Stimulated activated CD4-positive, alpha-beta T cell treated with anti-CD3 and anti-CD28 coated beads, Interleukin-15, amount 100 ng/mL, for 24 hours (primary cell): ENCODE data around the gene KNOP1.
"Not testable (repeated sequence)": the region's sequence is repeated elsewhere in the genome, so short reads cannot be mapped to it uniquely, and the experiment has no call there.

ENCODE experiments used
- DNase-seq: peaks from one replicate; pipeline ENCODE4 v3.0.0-alpha.2; 2020

KNOP1 gene

DNA sequence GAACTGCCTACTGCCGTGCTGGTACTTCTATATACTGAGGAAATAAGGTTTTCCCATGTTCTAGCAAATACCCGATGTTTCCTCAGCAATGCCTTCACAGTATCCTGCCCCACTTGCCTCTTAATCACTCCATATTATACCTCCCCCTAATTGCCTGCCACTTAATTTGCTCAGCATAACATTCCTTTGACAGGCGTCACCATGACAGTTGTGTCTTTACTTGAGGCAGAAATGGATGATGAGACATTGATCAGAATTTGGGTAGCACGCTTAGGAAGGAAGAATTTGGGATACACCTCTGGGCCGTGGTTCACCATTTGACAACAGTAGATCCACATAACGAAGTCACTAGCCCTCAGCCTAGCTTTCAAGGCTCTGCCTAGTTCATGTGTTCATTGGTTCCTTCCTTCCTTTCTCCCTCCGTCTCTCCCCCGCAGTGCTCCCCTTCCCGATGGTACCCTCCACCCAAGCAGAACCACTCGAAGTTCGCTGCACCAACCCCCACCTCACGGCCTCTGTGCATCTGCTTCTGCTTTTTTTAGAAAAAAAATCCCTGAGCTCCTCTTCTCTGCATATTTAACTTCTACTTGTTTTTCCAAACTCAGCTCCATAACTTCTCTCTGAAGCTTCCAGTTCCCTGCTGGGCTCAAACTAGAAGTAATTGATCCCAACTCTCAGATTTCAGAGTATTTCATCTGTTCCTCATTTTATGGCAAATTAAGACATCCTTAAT, 19.4 kb upstream of the KNOP1 start:
- DNase-seq, result no peak

GRCh38 chr16:19735074-19735867, 17.2 kb upstream of the KNOP1 start:
- DNase-seq, result no peak

DNA sequence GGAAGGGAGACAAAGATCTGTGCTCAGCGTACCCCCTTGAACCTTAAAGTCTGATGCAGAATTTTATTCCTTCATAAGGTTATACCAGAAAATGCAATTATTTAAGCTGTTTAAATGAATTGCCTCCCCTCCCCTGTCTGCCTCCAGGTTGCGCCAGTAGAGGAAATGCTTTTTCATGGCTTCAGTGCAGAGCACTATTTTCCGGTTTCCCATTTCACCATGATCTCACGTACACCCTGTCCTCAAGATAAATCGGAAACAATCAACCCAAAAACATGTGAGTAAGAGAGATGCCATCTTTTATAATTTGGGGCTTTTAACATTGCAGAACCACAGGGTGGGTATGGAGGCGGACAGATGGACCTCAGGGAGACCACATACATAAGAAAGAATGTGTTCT, 15.5 kb upstream of the KNOP1 start:
- no peak for DNase-seq

- DNase-seq, result no peak
Measured at GRCh38 chr16:19728636-19728965, 10.6 kb upstream of the KNOP1 start.

DNA sequence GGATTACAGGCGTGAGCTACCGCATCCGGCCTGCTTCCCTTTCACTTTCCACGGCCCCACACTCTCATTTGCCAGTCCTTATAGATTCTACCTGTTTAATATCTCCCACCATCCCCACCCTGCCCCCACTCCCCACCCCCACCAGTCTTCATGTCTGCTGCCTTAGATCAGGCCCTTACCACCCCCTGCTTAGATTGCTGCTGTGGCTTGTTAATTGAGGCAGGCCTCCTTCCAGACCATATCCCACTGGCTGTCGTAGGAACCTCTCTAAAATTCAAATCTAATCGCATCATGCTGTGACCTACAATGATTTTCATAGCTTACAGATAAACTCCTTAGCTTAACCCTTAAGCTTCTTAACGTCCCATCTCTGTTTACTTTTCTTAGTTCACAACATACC, 5.0 kb upstream of the KNOP1 start:
- no peak for DNase-seq

DNA sequence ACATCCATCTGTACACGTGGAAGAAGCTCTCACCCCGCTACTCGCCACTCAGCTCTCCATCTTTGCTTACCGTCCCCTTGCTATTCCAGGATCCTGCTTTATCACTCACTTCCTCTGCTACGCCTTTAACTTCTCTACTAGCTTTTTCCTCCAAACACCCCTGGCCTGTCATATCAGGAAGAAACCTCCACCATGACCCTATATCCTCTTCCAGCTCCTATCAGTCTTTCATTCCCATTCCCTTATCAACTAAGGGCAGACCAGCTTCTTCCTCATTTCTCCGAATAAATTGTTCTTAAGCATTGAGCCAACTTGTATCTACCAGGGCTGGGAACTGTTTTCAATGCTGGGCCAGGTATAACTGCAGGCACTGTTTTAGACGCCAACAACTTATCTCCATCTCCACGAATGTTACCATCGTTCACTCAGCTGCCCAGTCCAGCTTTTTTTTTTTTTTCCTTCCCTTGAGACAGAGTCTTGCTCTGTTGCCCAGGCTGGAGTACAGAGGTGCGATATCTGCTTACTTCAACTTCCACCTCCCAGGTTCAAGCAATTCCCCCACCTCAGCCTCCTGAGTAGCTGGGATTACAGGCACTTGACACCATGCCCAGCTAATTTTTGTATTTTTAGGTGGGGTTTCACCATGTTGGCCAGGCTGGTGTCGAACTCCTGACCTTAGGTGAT, 4.4 kb upstream of the KNOP1 start:
- no peak for DNase-seq

DNA sequence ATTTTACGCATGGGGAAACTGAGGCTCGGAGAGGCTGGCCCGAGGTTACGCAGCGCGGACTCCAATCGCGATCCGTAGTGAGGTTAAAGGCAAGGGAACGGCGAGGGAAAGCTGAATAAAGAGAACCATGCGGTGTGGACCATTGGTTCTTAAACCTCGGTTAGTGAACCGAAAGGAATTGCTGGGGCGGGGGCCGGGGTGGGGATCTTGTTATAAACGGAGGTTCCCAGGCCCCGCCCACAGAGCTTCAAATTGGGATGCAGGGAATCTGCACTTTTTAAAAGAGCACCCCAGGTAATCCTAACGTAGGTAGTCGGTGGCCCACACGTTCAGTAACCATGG, 568 bp upstream of the KNOP1 start:
- no peak for DNase-seq

- no peak for DNase-seq
Measured at GRCh38 chr16:19717314-19717713, 713 bp downstream of the KNOP1 start.

DNA sequence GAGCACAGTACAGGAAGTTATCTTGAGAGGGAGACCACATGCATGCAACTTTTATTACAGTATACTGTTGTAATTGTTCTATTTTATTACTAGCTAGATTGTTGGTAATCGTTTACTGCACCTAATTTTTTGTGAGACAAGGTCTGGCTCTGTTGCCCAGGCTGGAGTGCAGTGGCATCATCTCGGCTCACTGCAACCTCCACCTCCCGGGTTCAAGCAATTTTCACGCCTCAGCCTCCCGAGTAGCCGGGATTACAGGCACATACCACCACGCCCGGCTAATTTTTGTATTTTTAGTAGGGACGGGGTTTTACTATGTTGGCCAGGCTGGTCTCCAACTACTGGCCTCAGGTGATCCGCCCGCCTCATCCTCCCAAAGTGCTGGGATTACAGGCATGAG, 1.3 kb downstream of the KNOP1 start:
- not testable (repeated sequence) for DNase-seq

- no peak for DNase-seq
Measured at GRCh38 chr16:19716183-19716582, 1.8 kb downstream of the KNOP1 start.

GRCh38 chr16:19715566-19715965, 2.5 kb downstream of the KNOP1 start:
- DNase-seq, result no peak

GRCh38 chr16:19713697-19714096, 4.3 kb downstream of the KNOP1 start:
- no peak for DNase-seq

GRCh38 chr16:19712418-19713058, 5.5 kb downstream of the KNOP1 start:
- no peak for DNase-seq

DNA sequence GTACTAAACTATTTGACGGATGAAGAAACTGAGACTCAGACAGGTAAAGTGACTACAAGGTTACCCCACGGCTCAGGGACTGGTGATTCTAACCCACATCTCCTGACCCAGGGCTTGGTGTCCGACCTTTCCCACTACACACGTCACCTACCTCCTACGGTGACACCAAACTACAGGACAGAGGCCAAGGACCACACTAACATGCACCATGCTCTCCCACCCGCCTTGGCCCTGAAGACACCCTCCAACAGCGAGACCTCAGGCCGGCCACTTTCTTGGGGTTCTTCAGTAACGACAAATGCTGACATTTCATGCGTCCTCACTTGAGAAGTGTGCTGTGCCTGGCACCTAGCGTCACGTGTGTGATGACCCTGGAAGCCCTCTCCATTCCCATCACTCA, 6.4 kb downstream of the KNOP1 start:
- no peak for DNase-seq

DNA sequence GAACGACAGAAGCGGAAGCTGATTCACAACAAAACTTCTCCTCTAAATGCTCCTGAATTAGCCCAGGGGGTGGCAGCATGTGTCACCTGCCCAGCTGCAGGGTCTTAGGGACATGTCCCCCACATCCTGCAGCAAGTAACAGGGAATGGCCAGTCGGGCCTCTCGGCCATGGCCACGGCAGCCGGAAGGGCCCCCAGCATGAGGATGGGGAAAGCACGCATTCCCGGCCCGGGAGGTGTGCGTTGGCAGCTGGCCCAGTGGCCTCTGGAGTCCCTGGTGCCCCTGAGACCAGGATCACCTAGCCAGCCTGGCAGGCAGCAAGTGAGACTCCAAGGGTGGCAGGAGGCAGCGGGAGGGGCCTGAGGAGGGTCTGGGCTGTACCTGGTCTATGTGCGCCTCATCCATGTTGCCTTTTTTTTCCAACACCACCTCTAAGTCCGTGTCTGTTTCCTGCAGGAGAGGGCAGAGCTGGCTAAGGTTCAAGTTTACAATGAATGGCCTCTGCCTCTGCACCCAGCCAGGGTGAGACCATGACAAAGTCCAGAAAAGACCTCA, 7.0 kb downstream of the KNOP1 start:
- DNase-seq, result no peak

GRCh38 chr16:19710191-19710908, 7.7 kb downstream of the KNOP1 start:
- DNase-seq, result no peak

DNA sequence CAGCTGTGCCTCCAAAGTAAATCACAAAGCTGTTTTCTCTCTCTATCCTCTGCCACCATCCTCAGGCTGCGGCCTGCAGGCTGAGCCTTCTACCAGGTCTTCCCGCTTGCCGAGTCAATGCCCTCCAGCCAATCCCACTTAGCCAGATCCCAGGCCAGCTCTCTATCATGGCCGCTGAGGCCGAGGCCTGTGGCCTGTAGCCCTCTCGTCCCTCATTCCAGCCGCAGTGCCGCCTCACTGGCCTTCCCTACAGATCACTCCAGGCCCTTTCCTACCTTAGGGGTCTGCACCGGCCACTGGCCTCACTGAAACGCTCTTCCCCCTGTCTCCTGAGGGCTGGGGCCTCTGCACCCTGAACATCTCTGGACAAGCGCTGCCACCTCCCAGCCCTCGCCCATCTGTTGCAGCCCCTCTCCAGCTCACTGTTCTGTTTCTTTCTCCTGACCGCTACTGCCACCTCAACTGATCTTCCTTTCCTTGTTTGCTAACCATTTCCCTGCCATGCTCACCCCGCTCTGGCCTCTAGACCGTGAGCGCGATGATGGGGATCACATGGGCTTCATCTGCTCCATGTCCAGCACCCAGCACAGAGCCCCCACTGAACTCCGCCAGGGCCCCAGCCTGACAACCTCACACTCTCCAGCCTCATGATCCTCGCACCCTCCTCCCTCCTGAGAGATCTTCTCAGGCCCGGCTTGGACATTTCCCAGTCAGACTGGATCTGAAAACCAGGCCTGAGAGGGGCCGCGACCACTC, 8.5 kb downstream of the KNOP1 start:
- DNase-seq, result no peak

DNA sequence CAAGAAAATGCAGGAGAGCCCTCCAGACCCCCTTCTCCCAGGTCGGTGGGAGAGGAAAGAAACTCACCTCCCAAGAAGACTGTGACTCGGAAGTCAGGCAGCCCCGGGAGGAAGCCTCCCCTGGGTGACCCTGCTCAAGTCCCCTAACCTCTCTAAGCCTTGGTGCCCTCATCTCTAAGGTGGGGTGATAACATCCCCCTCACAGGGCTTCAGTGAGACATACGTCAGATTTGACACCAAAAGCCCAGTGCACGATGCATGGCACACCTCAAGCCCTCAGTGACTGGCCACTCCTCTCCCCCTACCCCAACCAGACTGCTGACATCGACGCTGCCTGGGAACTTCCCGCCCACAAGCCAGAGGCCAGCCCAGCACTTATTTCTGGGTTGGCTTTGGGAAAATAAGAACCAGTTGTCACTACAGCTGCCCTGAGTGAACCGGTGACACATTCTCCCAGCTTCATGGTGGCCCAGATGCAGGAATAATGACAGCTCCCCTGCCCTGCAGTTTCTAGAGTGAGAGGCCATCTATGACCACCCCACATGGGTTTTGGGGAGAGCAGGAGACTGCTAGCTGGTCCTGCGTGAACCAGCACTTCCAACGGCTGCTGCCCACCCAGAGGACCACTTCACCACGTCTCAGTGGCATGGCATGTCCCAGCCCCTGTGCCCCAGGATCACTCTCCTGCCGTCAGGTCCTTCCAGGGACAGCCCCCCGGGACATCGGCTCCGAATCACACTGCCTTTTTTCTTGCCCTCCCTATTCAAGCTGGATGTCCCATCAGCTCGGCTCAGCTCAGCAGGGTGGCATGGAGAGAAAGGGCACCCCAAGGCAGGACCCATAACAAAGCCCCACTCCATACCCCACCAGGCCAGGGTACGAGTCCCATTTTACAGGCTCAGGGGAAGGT, 9.5 kb downstream of the KNOP1 start:
- no peak for DNase-seq

DNA sequence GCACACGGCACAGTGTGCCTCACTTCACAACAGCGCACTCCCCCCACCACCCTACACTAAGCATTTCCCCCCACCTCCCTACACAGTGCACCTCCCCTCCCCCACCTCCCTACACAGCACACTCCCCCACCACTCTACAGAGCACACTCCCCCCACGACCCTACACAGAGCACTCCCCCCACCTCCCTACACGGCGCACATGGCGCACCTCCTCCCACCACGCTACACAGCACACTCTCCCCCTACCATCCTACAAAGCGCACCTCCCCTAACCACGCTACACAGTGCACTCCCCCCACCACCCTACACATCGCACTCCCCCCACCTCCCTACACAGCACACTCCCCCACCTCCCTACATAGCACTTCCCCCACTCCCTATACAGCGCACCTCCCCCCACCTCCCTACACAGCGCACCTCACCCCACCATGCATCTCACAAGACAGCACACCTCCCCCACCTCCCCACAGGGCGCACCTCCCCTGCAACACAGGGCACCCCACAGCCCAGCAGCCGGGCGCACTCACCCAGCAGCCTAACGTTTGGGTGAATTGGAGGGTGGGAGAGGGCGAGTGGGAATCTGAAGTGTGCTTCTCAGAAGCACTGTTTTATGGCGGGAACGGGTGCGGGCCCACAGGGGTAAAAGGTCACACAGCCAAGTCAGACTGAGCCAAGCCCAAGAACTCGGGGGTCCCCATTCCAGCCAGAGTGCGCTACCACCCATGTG, 10.3 kb downstream of the KNOP1 start:
- DNase-seq, result no peak

GRCh38 chr16:19706846-19707245, 11.2 kb downstream of the KNOP1 start:
- DNase-seq, result no peak
